HCT116 (cell line): ENCODE results near the gene PPP1R3G. TPM values are rescaled to one million over a fixed set of nuclear protein-coding genes. Genes with fewer than 3 reads are reported as not detected.

Experiments
- ATAC-seq: fragments of 200-7000 bp; cut with Tn5 transposase; 2 replicates; pipeline ENCODE4 v1.9.1; 2020; ENCODE audit warnings: mild to moderate bottlenecking, moderate library complexity
- BruUV-seq: library from RNA; stranded (reverse); fragments of 400-500 nt; replicated peaks from 2 replicates; lab custom pipeline; 2021; lab: Mats Ljungman, UMichigan
- CTCF ChIA-PET: fragments of 300-600 bp; sonication (Branson Sonifier 250); formaldehyde crosslinking; loops from one replicate; lab custom pipeline; 2021; ENCODE audit warnings: antibody characterized with exemption; lab: Charles Lee
- POLR2A ChIA-PET: fragments of 300-600, 350-600 bp; sonication (Branson Sonifier 250); formaldehyde crosslinking; loops from one replicate; lab custom pipeline; 2021; ENCODE audit warnings: antibody characterized with exemption; lab: Charles Lee
- RAD21 ChIA-PET, 2 experiments: fragments of 300-600 bp; sonication (Branson Sonifier 250); formaldehyde crosslinking; loops; one replicate each; lab custom pipeline; 2023; ENCODE audit warnings: low total read pairs in 2 of 2; ENCODE audit not compliant: uncharacterized antibody in 2 of 2, unreplicated experiment in 2 of 2, low non-redundant PET in 1 of 2; lab: Charles Lee
- DNase-seq: peaks from one replicate; pipeline ENCODE4 v3.0.0-alpha.2; 2010; ENCODE audit warnings: low read depth, low spot score
- H2AFZ ChIP-seq: fragments of 200-600 bp; shearing (Covaris generic), sonication (generic); 2 replicates; pipeline ENCODE4 v1.6.1; 2017; ENCODE audit warnings: low read depth, mixed run types, mixed read lengths, antibody characterized with exemption, low read length; ENCODE audit not compliant: poor library complexity, severe bottlenecking
- H3K27ac ChIP-seq: 2 replicates; pipeline ENCODE4 v1.5.1; 2012; ENCODE audit warnings: low read depth, low read length
- H3K27me3 ChIP-seq: fragments of 200-600 bp; sonication (generic); 2 replicates; pipeline ENCODE4 v1.6.1; 2016; ENCODE audit warnings: mixed run types, low read length, mixed read lengths; ENCODE audit not compliant: insufficient read depth
- H3K36me3 ChIP-seq, 2 experiments: fragments of 200-500 bp in 1 of 2; fragments of 200-600 bp in 1 of 2; sonication (Bioruptor generic) in 1 of 2; sonication (generic) in 1 of 2; 2 replicates each; pipeline versions ENCODE4 v1.5.1 to v1.6.1; 2014 to 2016; ENCODE audit warnings: low read length in 2 of 2, inconsistent platforms in 1 of 2, mixed read lengths in 1 of 2, mixed run types in 1 of 2; ENCODE audit not compliant: insufficient read depth in 2 of 2, control insufficient read depth in 1 of 2
- H3K4me1 ChIP-seq, 2 experiments: fragments of 200-600 bp in 1 of 2; sonication (generic) in 1 of 2; 2 replicates each; pipeline versions ENCODE4 v1.5.1 to v1.6.1; 2012 to 2017; ENCODE audit warnings: low read length in 2 of 2, inconsistent platforms in 1 of 2, mild to moderate bottlenecking in 1 of 2, mixed read lengths in 1 of 2, mixed run types in 1 of 2, moderate library complexity in 1 of 2; ENCODE audit not compliant: insufficient read depth in 2 of 2, control insufficient read depth in 1 of 2
- H3K4me2 ChIP-seq: fragments of 200-600 bp; sonication (generic); 2 replicates; pipeline ENCODE4 v1.6.1; 2017; ENCODE audit warnings: mixed run types, low read length, mixed read lengths
- H3K4me3 ChIP-seq, 2 experiments: fragments of 200-600 bp in 1 of 2; sonication (generic) in 1 of 2; replicated peaks in 1 of 2; 2 replicates each; pipeline ENCODE4 v1.5.1; 2011 to 2016; ENCODE audit warnings: low read length in 2 of 2, control low read depth in 1 of 2, low read depth in 1 of 2, mild to moderate bottlenecking in 1 of 2, mixed read lengths in 1 of 2, mixed run types in 1 of 2
- H3K79me2 ChIP-seq: fragments of 200-600 bp; sonication (generic); 2 replicates; pipeline ENCODE4 v1.6.1; 2017; ENCODE audit warnings: mild to moderate bottlenecking, mixed run types, low read length, moderate library complexity, mixed read lengths; ENCODE audit not compliant: insufficient read depth
- H3K9ac ChIP-seq: fragments of 200-600 bp; sonication (generic); 2 replicates; pipeline ENCODE4 v1.6.1; 2016; ENCODE audit warnings: low read length, mixed read lengths
- H3K9me2 ChIP-seq: fragments of 200-600 bp; sonication (generic), shearing (Covaris generic); 2 replicates; pipeline ENCODE4 v1.6.1; 2017; ENCODE audit warnings: mixed run types, mild to moderate bottlenecking, moderate library complexity; ENCODE audit not compliant: insufficient read depth
- H3K9me3 ChIP-seq, 2 experiments: fragments of 200-500 bp in 1 of 2; fragments of 200-600 bp in 1 of 2; sonication (Bioruptor generic) in 1 of 2; sonication (generic) in 1 of 2; 2 replicates each; pipeline ENCODE4 v1.6.1; 2014 to 2017; ENCODE audit warnings: low read length in 2 of 2, mixed read lengths in 2 of 2, inconsistent platforms in 1 of 2, low read depth in 1 of 2, mild to moderate bottlenecking in 1 of 2, mixed run types in 1 of 2, moderate library complexity in 1 of 2; ENCODE audit not compliant: control insufficient read depth in 1 of 2, insufficient read depth in 1 of 2
- H4K20me1 ChIP-seq: fragments of 200-600 bp; sonication (generic), shearing (Covaris generic); 2 replicates; pipeline ENCODE4 v1.6.1; 2017; ENCODE audit warnings: mixed run types, mild to moderate bottlenecking, moderate library complexity; ENCODE audit not compliant: insufficient read depth
- CBX3 ChIP-seq: IDR thresholded peaks from 2 replicates; pipeline ENCODE4 v1.6.1; 2012; ENCODE audit warnings: low read depth
- CEBPB ChIP-seq: IDR thresholded peaks from 2 replicates; pipeline ENCODE4 v1.6.1; 2012; ENCODE audit warnings: low read depth
- EGR1 ChIP-seq: IDR thresholded peaks from 2 replicates; pipeline ENCODE4 v1.6.1; 2012; ENCODE audit warnings: low read depth
- ELF1 ChIP-seq: IDR thresholded peaks from 2 replicates; pipeline ENCODE4 v1.6.1; 2012; ENCODE audit warnings: low read depth, borderline replicate concordance
- EZH2 ChIP-seq: fragments of 200-600 bp; sonication (generic); IDR thresholded peaks from 2 replicates; pipeline ENCODE4 v1.6.1; 2017; ENCODE audit warnings: antibody characterized with exemption, mixed run types
- EZH2phosphoT487 ChIP-seq: fragments of 200-600 bp; IDR thresholded peaks from 2 replicates; pipeline ENCODE4 v1.6.1; 2018; ENCODE audit warnings: antibody characterized with exemption, borderline replicate concordance
- JUND ChIP-seq: IDR thresholded peaks from 2 replicates; pipeline ENCODE4 v1.6.1; 2012
- POLR2A ChIP-seq: IDR thresholded peaks from 2 replicates; pipeline ENCODE4 v1.7.0; 2011; ENCODE audit warnings: borderline replicate concordance; ENCODE audit not compliant: insufficient read depth, insufficient read length; ENCODE audit errors: extremely low read depth
- POLR2AphosphoS5 ChIP-seq: IDR thresholded peaks from 2 replicates; pipeline ENCODE4 v1.6.1; 2011; ENCODE audit warnings: mild to moderate bottlenecking, low read depth, low read length, moderate library complexity
- RAD21 ChIP-seq: IDR thresholded peaks from 2 replicates; pipeline ENCODE4 v1.6.1; 2012; ENCODE audit warnings: low read depth, mild to moderate bottlenecking
- SIN3A ChIP-seq: IDR thresholded peaks from 2 replicates; pipeline ENCODE4 v1.6.1; 2012; ENCODE audit warnings: low read depth
- SP1 ChIP-seq: IDR thresholded peaks from 2 replicates; pipeline ENCODE4 v1.6.1; 2012; ENCODE audit warnings: low read depth
- SRF ChIP-seq: IDR thresholded peaks from 2 replicates; pipeline ENCODE4 v1.6.1; 2012; ENCODE audit warnings: low read depth
- TCF7L2 ChIP-seq: IDR thresholded peaks from 2 replicates; pipeline ENCODE4 v1.7.0; 2011; ENCODE audit warnings: borderline replicate concordance, inconsistent platforms; ENCODE audit not compliant: insufficient read depth, insufficient read length; ENCODE audit errors: extremely low read depth
- YY1 ChIP-seq: IDR thresholded peaks from 2 replicates; pipeline ENCODE4 v1.6.1; 2011; ENCODE audit warnings: low read length, low read depth, moderate library complexity, mild to moderate bottlenecking; ENCODE audit not compliant: insufficient replicate concordance; ENCODE audit errors: extremely low read depth
- ZBTB33 ChIP-seq: IDR thresholded peaks from 2 replicates; pipeline ENCODE4 v1.6.1; 2011; ENCODE audit warnings: mild to moderate bottlenecking, low read length, moderate library complexity; ENCODE audit not compliant: insufficient replicate concordance; ENCODE audit errors: extremely low read depth
- ZFX ChIP-seq: fragments of 450-650 bp; IDR thresholded peaks from 2 replicates; pipeline ENCODE4 v1.6.1; 2017
- ZNF274 ChIP-seq: fragments of 200-500 bp; sonication (Bioruptor generic); IDR thresholded peaks from 2 replicates; pipeline ENCODE4 v1.6.1; 2014; ENCODE audit warnings: mild to moderate bottlenecking, low read depth, low read length, inconsistent platforms
- intact Hi-C: fragments of 100-400 bp; cut with micrococcal nuclease; formaldehyde crosslinking; loops from 2 replicates; pipeline ENCODE4 v1.10.0; 2022
- total RNA-seq: library from RNA; stranded (reverse); gene quantifications from one replicate; pipeline ENCODE4 v1.2.1, GENCODE V29; 2021; ENCODE audit not compliant: unreplicated experiment
- TF ChIP-seq, protein P1 (sequence below): IDR thresholded peaks from 2 replicates; pipeline ENCODE4 v1.6.1; 2012

The PPP1R3G gene
- total RNA-seq, 1 experiment from 2014 or later: 0.27 TPM

GRCh38 chr6:5051394-5051793 lies 33.7 kb upstream of the PPP1R3G start:
- no peak for TF ChIP-seq TCF7L2
- TF ChIP-seq EGR1: no peak
- TF ChIP-seq ELF1: no peak
- TF ChIP-seq SP1: no peak
- TF ChIP-seq EZH2: no peak
- TF ChIP-seq YY1: no peak
- TF ChIP-seq POLR2AphosphoS5: no peak
- TF ChIP-seq ZFX: no peak
- no peak for TF ChIP-seq EZH2phosphoT487
- no peak for TF ChIP-seq ZNF274
- TF ChIP-seq RAD21: no peak
- no peak for TF ChIP-seq JUND
- TF ChIP-seq CBX3: no peak
- TF ChIP-seq, protein P1, sequence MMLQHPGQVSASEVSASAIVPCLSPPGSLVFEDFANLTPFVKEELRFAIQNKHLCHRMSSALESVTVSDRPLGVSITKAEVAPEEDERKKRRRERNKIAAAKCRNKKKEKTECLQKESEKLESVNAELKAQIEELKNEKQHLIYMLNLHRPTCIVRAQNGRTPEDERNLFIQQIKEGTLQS: no peak
- TF ChIP-seq CEBPB: no peak
- no peak for TF ChIP-seq SRF
- TF ChIP-seq SIN3A: no peak
- TF ChIP-seq ZBTB33: no peak
- no peak for TF ChIP-seq POLR2A
- Histone ChIP-seq H3K9ac (no peak overlapping the region), H3K27me3 (no peaks in the 10 kb centered on the region), H3K4me2 (no peak overlapping the region), H3K9me2 (no peaks in the 10 kb centered on the region), H3K9me3 (peaks cover 0 to 10% of the 10 kb centered on the region in 2 experiments; a peak in 2 of 4 replicates), H3K4me1 (no peaks in the 10 kb centered on the region), H2AFZ (no peak overlapping the region), H3K4me3 (no peak overlapping the region), H4K20me1 (no peaks in the 10 kb centered on the region), H3K36me3 (no peaks in the 10 kb centered on the region), H3K27ac (no peak overlapping the region), H3K79me2 (no peaks in the 10 kb centered on the region)
- ChIA-PET CTCF (no interaction called here), RAD21 (no interaction called here), POLR2A (no interaction called here)
- no peak for DNase-seq
- BruUV-seq: no TSS peak
- no peak for ATAC-seq
- intact Hi-C loops: no loop called here
